Colonic mucosa (tissue), 4 donors: Measurements from ENCODE around the gene CENPH. TPM values are rescaled to one million over a fixed set of nuclear protein-coding genes. Genes with fewer than 3 reads are reported as not detected.

Experiments
- DNase-seq: peaks from one replicate; pipeline ENCODE4 v3.0.0-alpha.2; 2020
- H3K27ac ChIP-seq: fragments of 200-600 bp; one replicate; pipeline ENCODE4 v1.8.0; 2021
- H3K27me3 ChIP-seq: fragments of 200-600 bp; one replicate; pipeline ENCODE4 v1.8.0; 2021
- H3K36me3 ChIP-seq: fragments of 200-600 bp; one replicate; pipeline ENCODE4 v1.8.0; 2021
- H3K4me1 ChIP-seq: fragments of 200-600 bp; one replicate; pipeline ENCODE4 v1.8.0; 2021; ENCODE audit warnings: mild to moderate bottlenecking
- H3K4me3 ChIP-seq: fragments of 200-600 bp; one replicate; pipeline ENCODE4 v1.8.0; 2021
- H3K9ac ChIP-seq, 2 donors: one replicate each; pipeline ENCODE4 v1.7.0; 2013; ENCODE audit warnings: control low read depth in 2 of 2, low read depth in 2 of 2, low read length in 2 of 2
- H3K9me3 ChIP-seq: fragments of 200-600 bp; one replicate; pipeline ENCODE4 v1.8.0; 2021
- intact Hi-C: fragments of 100-400 bp; cut with DNase I; formaldehyde crosslinking; loops from one replicate; pipeline ENCODE4 v1.14.1; 2022
- total RNA-seq, 2 donors: library from RNA; stranded (reverse); fragmentation: NEBNext Ultra II Directional in 1 of 2; extraction: Animal tissue kit (Norgen Biotek cat#: 25700) in 1 of 2; gene quantifications; one replicate each; pipeline ENCODE4 v1.2.1, GENCODE V29; 2021
- TF ChIP-seq, protein P1 (sequence below): fragments of 200-600 bp; IDR thresholded peaks from one replicate; pipeline ENCODE4 v1.8.0; 2022; ENCODE audit warnings: antibody characterized with exemption, mild to moderate bottlenecking
- donor health status: healthy.
- donor health status: DM: no; HTN: no; CAD: no.
- donor health status: DM: no; HTN: no; CAD: no.

CENPH gene
- total RNA-seq, 2 donors from 2014 or later: 5.9 to 13.9 TPM

DNA sequence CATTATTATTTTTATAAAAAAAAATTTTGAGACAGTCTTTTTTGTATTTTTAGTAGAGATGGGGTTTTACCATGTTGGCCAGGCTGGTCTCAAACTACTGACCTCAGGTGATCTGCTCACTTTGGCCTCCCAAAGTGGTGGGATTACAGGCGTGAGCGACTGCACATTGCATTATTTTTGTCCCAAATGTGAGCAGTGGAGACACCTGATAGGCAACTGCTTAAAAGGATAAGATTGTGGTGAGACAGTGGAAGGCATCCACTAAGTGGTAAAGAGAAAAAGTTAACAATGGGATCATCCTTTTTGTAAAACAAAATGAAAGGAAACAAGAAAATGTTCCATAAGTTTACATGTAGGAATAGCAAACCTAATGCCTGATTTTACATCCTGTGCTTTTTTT is 2.0 kb upstream of the CENPH start:
- no peaks in the 10 kb centered on the region for H3K4me1 ChIP-seq
- no peak overlapping the region for H3K9ac ChIP-seq
- no peak overlapping the region for H3K27ac ChIP-seq
- H3K36me3 ChIP-seq: no peaks in the 10 kb centered on the region
- TF ChIP-seq, protein P1, sequence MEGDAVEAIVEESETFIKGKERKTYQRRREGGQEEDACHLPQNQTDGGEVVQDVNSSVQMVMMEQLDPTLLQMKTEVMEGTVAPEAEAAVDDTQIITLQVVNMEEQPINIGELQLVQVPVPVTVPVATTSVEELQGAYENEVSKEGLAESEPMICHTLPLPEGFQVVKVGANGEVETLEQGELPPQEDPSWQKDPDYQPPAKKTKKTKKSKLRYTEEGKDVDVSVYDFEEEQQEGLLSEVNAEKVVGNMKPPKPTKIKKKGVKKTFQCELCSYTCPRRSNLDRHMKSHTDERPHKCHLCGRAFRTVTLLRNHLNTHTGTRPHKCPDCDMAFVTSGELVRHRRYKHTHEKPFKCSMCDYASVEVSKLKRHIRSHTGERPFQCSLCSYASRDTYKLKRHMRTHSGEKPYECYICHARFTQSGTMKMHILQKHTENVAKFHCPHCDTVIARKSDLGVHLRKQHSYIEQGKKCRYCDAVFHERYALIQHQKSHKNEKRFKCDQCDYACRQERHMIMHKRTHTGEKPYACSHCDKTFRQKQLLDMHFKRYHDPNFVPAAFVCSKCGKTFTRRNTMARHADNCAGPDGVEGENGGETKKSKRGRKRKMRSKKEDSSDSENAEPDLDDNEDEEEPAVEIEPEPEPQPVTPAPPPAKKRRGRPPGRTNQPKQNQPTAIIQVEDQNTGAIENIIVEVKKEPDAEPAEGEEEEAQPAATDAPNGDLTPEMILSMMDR: no peak
- no peaks in the 10 kb centered on the region for H3K27me3 ChIP-seq
- H3K4me3 ChIP-seq: no peak overlapping the region
- no peak for DNase-seq
- no peaks in the 10 kb centered on the region for H3K9me3 ChIP-seq
- intact Hi-C loops: no loop called here

DNA sequence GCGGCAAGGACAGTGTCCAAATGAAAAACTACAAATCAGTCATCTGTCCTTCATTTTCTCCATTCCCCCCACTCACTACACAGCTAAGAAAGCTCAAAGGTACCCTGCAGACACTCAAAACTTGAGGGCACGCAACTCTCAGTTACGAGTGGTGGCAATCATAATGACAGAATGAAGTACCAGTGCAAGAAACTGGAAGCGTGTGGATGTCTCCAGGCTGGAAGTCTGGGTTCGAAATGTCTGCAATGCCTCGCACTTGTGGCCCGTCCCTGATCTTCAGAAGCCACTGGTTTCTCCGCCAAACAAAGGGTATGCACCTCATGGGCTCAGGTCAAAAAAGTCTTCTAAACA is 597 bp upstream of the CENPH start:
- Histone ChIP-seq H3K27me3 (no peaks in the 10 kb centered on the region), H3K27ac (peak overlapping the region; percentile 54), H3K4me1 (no peaks in the 10 kb centered on the region), H3K9ac (peak overlapping the region; percentile 60 to 91), H3K4me3 (peak overlapping the region; percentile 78), H3K36me3 (no peaks in the 10 kb centered on the region), H3K9me3 (no peaks in the 10 kb centered on the region)
- intact Hi-C loops: no loop called here
- TF ChIP-seq, protein P1: no peak
- DNase-seq: no peak

DNA sequence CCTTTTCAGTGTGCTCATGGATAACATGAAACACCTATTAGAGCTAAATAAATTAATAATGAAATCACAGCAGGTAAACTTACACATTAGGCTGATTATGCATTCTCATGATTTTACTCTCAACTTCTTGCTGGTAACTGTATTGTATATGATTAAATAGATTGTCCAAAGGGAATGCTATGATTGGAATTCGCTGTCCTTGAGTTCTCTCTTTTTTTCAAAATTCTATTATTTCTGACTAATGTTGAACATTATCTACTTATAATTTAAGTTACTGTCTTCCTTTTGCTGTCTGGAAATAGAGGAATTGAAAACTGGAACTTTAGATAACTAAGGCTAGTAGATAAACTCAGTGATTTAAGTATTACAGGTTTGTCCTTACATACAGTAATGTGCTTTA is 13.1 kb downstream of the CENPH start:
- intact Hi-C loops: no loop called here
- H3K27me3 ChIP-seq: no peaks in the 10 kb centered on the region
- TF ChIP-seq, protein P1: no peak
- no peak for DNase-seq
- no peak overlapping the region for H3K9ac ChIP-seq
- H3K9me3 ChIP-seq: no peaks in the 10 kb centered on the region
- no peaks in the 10 kb centered on the region for H3K36me3 ChIP-seq
- no peak overlapping the region for H3K4me3 ChIP-seq
- no peak overlapping the region for H3K27ac ChIP-seq
- H3K4me1 ChIP-seq: no peaks in the 10 kb centered on the region

DNA sequence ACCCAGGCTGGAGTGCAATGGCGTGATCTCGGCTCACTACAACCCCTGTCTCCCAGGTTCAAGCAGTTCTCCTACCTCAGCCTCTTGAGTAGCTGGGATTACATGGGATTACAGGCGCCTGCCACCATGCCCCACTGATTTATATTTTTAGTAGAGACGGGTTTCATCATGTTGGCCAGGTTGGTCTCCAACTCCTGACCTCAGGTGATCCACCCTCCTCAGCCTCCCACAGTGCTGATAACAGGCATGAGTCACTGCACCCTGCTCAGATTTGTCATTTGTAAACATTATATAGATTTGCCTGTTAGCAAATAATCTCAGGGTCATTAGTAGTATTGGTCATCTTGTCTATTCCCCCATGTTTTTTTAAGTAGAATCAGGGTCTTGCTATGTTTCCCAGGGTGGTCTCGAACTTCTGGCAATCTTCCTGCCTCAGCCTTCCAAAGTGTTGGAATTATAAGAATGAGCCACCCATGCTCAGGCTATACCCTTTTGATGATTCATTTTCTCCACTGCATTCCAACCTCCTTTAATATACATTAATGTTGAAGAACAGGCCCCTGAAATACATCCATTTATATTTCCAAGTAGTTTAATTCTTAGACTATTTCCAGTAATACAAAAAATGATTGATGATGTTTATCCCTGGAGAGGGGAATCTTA is 17.3 kb downstream of the CENPH start:
- DNase-seq: no peak
- Histone ChIP-seq H3K27ac (no peak overlapping the region), H3K27me3 (no peaks in the 10 kb centered on the region), H3K9ac (no peak overlapping the region), H3K9me3 (no peaks in the 10 kb centered on the region), H3K4me1 (no peaks in the 10 kb centered on the region), H3K4me3 (no peak overlapping the region), H3K36me3 (no peaks in the 10 kb centered on the region)
- intact Hi-C loops: no loop called here
- TF ChIP-seq, protein P1: no peak

DNA sequence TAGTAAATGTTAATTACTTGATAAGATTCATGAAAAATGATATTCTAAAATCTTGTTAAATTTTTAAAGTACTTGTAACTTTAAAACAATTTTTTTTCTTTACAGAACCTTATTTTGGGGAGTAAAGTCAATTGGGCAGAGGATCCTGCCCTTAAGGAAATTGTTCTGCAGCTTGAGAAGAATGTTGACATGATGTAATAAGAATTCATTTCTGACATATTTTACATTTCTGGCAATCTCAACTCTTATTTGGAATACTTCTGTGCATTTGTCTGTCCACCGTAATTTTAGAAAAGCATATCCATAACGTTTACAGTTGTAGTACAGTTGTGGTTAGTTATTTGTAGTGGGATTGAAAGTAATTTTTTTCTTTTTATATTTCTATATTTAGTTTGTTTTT is 20.2 kb downstream of the CENPH start:
- H3K4me1 ChIP-seq: no peaks in the 10 kb centered on the region
- TF ChIP-seq, protein P1: no peak
- intact Hi-C loops: loop anchor here (10.0 kb wide), 1 partner anchor 45 kb away; the partner anchor contains the start of gene CCNB1
- H3K9ac ChIP-seq: no peak overlapping the region
- no peaks in the 10 kb centered on the region for H3K27me3 ChIP-seq
- DNase-seq: no peak
- no peak overlapping the region for H3K27ac ChIP-seq
- H3K4me3 ChIP-seq: no peak overlapping the region
- no peaks in the 10 kb centered on the region for H3K36me3 ChIP-seq
- no peaks in the 10 kb centered on the region for H3K9me3 ChIP-seq
